GM12892 (cell line): ENCODE measurements around the gene ERBB2.

Source experiments
- POLR2A ChIP-seq: IDR thresholded peaks from 2 replicates; pipeline ENCODE4 v1.6.1; 2011; ENCODE audit warnings: low read depth, low read length, control low read depth
- POLR2AphosphoS5 ChIP-seq: IDR thresholded peaks from 2 replicates; pipeline ENCODE4 v1.6.1; 2011; ENCODE audit warnings: low read depth, low read length, control low read depth
- TAF1 ChIP-seq: IDR thresholded peaks from 2 replicates; pipeline ENCODE4 v1.6.1; 2011; ENCODE audit warnings: low read depth, mild to moderate bottlenecking, control low read depth, low read length, borderline replicate concordance

DNA sequence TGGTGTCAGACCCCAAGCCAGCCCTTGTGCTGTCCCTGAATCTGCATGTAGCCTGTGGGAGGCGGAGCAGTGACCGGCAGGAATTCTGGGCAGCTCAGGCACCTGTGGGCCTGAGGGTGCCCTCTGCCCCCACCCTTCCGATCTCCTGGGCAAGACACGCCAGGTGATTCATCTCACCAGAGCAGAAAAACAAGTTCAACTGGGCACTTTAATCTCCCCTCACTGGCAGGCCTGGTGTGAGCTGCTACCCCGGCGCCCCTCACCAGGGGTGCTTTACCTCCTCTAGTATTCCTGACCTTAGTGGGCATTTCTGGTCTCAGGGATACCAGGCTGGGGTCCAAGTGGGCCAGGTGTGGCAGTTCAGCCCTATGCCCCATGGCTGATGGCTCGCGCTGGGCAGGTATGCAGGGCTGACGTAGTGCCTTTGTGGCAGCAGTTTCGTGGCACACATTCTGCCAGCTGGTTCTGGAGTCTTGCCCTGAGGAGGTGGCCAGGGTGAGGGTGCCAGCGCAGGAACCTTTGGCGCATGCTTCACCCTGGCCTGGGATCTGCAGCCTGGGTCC, 6.0 kb downstream of the ERBB2 start:
- no peak for TF ChIP-seq TAF1
- no peak for TF ChIP-seq POLR2A
- TF ChIP-seq POLR2AphosphoS5: no peak
